ENCODE measurements around the gene FAM53A. TPM values are rescaled to one million over a fixed set of nuclear protein-coding genes. Genes with fewer than 3 reads are reported as not detected.
"Not testable (repeated sequence)": the region's sequence is repeated elsewhere in the genome, so short reads cannot be mapped to it uniquely, and the experiment has no call there.

FAM53A gene
- total and polyA plus RNA-seq, 10 donors: 0.60 to 4.3 (median 1.9) TPM

DNA sequence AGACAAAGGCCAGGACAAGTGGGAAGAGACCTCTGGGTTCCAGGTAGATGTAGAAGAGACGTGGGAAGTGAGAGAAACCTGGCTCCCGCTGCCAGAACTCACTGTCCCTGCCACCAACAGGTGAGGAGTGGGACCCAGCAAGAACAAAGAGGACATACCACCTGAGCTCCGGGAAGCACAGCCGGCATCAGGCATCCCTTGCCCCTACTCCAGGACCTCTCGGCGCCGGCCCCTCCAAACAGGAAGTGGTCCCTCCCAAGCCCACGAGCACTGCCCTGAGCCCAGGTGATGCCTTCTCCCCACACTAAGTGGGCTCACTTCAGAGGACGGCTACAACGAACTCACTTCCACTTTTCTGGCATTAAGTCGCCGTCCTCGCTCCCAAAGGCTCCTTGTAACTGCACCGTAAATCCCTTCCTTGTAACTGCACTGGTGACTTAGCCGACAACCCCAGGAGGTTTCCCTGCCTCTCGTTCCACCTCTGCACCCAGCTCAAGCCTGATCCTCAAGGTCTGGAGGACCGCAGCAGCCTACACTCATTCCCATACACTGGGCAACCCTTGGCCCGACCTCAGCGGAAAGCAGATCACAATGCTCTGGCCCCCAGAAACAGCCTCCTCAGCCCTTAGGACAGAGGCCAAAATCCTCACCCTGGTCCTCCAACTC lies 8.8 kb downstream of the FAM53A start:
- Histone ChIP-seq H3K36me3 (no peaks in the 10 kb centered on the region), H3K4me3 (no peak overlapping the region), H3K9me3 (no peaks in the 10 kb centered on the region), H3K27me3 (replicated peaks in 1 of 7) (no peaks in the 10 kb centered on the region), H3K27ac (no peak overlapping the region), H3K4me1 (no peaks in the 10 kb centered on the region)
- intact Hi-C loops (cut with DNase I; ENCODE audit: low total_unique reads): no loop called here
- TF ChIP-seq POLR2AphosphoS5 (IDR thresholded peaks at IDR 0.05): no peak
- TF ChIP-seq POLR2A (IDR thresholded peaks at IDR 0.05): no peak
- peak; percentile 54 for DNase-seq
- WGBS, 5 donors: 78 to 85% (median 82%) methylated on average over 14 to 19 of the region's 19 CpGs

DNA sequence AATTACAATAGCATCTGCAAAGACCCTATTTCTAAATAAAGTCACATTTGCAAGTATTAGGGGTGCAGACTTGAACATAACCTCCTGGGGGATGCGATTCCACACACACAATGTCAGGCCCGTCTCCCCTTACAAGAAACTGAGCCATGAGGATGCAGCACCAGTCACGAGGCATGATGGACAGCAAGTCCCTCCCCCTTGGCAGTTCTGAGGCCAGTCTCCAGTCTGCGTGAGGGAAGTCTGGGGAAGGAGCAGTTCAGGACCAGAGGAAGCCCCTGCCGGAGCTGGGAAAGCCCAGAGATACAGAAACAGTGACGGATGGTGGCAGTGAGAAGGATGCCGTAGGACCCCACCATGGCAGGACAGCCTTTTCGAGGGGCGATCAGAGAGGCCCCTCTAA lies 9.4 kb downstream of the FAM53A start:
- Histone ChIP-seq H3K9me3 (no peaks in the 10 kb centered on the region), H3K4me1 (no peaks in the 10 kb centered on the region), H3K4me3 (no peak overlapping the region), H3K27ac (no peak overlapping the region), H3K36me3 (no peaks in the 10 kb centered on the region), H3K27me3 (replicated peaks in 1 of 7) (no peaks in the 10 kb centered on the region)
- TF ChIP-seq POLR2AphosphoS5 (IDR thresholded peaks at IDR 0.05): no peak
- TF ChIP-seq, protein P1, sequence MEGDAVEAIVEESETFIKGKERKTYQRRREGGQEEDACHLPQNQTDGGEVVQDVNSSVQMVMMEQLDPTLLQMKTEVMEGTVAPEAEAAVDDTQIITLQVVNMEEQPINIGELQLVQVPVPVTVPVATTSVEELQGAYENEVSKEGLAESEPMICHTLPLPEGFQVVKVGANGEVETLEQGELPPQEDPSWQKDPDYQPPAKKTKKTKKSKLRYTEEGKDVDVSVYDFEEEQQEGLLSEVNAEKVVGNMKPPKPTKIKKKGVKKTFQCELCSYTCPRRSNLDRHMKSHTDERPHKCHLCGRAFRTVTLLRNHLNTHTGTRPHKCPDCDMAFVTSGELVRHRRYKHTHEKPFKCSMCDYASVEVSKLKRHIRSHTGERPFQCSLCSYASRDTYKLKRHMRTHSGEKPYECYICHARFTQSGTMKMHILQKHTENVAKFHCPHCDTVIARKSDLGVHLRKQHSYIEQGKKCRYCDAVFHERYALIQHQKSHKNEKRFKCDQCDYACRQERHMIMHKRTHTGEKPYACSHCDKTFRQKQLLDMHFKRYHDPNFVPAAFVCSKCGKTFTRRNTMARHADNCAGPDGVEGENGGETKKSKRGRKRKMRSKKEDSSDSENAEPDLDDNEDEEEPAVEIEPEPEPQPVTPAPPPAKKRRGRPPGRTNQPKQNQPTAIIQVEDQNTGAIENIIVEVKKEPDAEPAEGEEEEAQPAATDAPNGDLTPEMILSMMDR (IDR thresholded peaks at IDR 0.05 in 8 of 11, conservative IDR thresholded peaks at IDR 0.05 in 3 of 11): no peak
- no peak for TF ChIP-seq POLR2A (IDR thresholded peaks at IDR 0.05)
- DNase-seq: no peak
- intact Hi-C loops (cut with DNase I; ENCODE audit: low total_unique reads): no loop called here
- 67 to 82% (median 70%) methylated on average over 9 of the region's 9 CpGs for WGBS, 5 donors

DNA sequence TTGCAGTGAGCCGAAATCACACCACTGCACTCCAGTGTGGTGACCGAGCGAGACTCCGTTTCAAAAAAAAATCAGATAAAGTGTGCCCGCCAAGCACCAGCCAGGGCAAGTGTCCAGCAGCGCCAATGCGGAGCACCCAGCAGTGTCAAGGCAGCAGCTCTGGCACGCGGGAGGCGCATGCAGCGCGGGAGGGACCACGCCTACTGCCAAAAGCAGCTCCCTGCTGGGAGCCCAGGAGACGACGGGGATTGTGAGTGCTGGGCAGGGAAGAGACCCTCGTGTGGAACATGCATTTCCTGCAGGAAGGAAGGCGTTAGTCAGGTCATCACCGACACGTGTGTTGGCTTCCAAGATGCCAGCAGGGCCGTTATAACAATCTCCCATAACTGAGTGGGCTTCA lies 10.4 kb downstream of the FAM53A start:
- Histone ChIP-seq H3K36me3 (no peaks in the 10 kb centered on the region), H3K9me3 (no peaks in the 10 kb centered on the region), H3K4me1 (peaks cover 0 to 4% (median 0%) of the 10 kb centered on the region in 6 donors), H3K27ac (no peak overlapping the region), H3K27me3 (replicated peaks in 1 of 7) (no peaks in the 10 kb centered on the region), H3K4me3 (no peak overlapping the region)
- no peak for DNase-seq
- TF ChIP-seq POLR2A (IDR thresholded peaks at IDR 0.05): no peak
- TF ChIP-seq, protein P1 (IDR thresholded peaks at IDR 0.05 in 8 of 11, conservative IDR thresholded peaks at IDR 0.05 in 3 of 11): no peak
- no peak for TF ChIP-seq POLR2AphosphoS5 (IDR thresholded peaks at IDR 0.05)
- 84 to 88% (median 86%) methylated on average over 20 of the region's 20 CpGs for WGBS, 5 donors
- intact Hi-C loops (cut with DNase I; ENCODE audit: low total_unique reads): no loop called here

DNA sequence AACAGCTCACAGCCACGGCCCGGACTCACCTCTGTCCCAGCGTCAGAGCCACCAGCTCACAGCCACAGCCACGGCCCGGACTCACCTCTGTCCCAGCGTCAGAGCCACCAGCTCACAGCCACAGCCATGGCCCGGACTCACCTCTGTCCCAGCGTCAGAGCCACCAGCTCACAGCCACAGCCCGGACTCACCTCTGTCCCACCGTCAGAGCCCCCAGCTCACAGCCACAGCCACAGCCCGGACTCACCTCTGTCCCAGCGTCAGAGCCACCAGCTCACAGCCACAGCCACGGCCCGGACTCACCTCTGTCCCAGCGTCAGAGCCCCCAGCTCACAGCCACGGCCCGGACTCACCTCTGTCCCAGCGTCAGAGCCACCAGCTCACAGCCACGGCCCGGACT lies 13.1 kb downstream of the FAM53A start:
- H3K27ac ChIP-seq; H3K4me3 ChIP-seq; H3K36me3 ChIP-seq; H3K27me3 ChIP-seq (replicated peaks in 1 of 7); H3K9me3 ChIP-seq; DNase-seq; intact Hi-C loops (cut with DNase I; ENCODE audit: low total_unique reads); H3K4me1 ChIP-seq: not testable (repeated sequence)
- 91 to 94% (median 92%) methylated on average over 16 to 20 of the region's 20 CpGs for WGBS, 5 donors

DNA sequence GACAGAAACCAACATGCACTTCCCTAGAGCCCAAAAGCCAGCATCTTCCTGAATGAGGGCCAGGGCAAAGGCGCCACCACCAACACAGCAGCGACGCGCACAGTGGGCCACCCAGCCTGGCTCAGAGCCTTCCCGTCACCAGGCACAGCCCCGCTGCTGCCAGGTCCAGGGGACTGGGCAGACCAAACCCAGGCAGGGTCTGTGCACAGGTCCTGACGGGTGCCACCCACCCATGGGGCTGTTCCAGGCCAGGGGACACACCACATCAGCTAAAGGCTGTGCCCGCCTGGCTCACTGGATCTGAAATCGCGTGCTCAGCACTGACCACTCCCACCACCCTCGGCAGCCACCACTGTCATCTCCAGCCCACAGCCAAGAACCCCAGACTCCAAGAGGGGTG lies 13.8 kb downstream of the FAM53A start:
- H3K9me3 ChIP-seq: no peaks in the 10 kb centered on the region
- H3K4me3 ChIP-seq: no peak overlapping the region
- no peak for TF ChIP-seq POLR2A (IDR thresholded peaks at IDR 0.05)
- TF ChIP-seq, protein P1 (IDR thresholded peaks at IDR 0.05 in 8 of 11, conservative IDR thresholded peaks at IDR 0.05 in 3 of 11): no peak
- TF ChIP-seq POLR2AphosphoS5 (IDR thresholded peaks at IDR 0.05): no peak
- no peaks in the 10 kb centered on the region for H3K27me3 ChIP-seq (replicated peaks in 1 of 7)
- intact Hi-C loops (cut with DNase I; ENCODE audit: low total_unique reads): no loop called here
- no peaks in the 10 kb centered on the region for H3K36me3 ChIP-seq
- peaks cover 0 to 6% (median 0%) of the 10 kb centered on the region in 6 donors for H3K4me1 ChIP-seq
- WGBS, 5 donors: 96 to 100% (median 98%) methylated on average over 1 to 11 of the region's 11 CpGs
- DNase-seq: no peak
- H3K27ac ChIP-seq: no peak overlapping the region
